Activated CD4-positive, alpha-beta memory T cell treated with anti-CD3 and anti-CD28 coated beads for 36 hours (primary cell): Measurements from ENCODE around the gene CTNNA3. TPM values are rescaled to one million over a fixed set of nuclear protein-coding genes. Genes with fewer than 3 reads are reported as not detected.

ENCODE experiments used
- CTCF ChIA-PET: fragments of 350-600 bp; sonication (Branson Sonifier 250); formaldehyde crosslinking; loops from one replicate; lab custom pipeline; 2021; ENCODE audit warnings: antibody characterized with exemption, inconsistent platforms; lab: Charles Lee
- POLR2A ChIA-PET: fragments of 350-600 bp; sonication (Branson Sonifier 250); formaldehyde crosslinking; loops from one replicate; lab custom pipeline; 2021; ENCODE audit warnings: antibody characterized with exemption; lab: Charles Lee
- DNase-seq: peaks from one replicate; pipeline ENCODE4 v3.0.0-alpha.2; 2020
- H3K27ac Mint-ChIP-seq: one replicate; pipeline ENCODE4 v1.8.0; 2021; ENCODE audit warnings: mixed read lengths
- H3K27me3 Mint-ChIP-seq: one replicate; pipeline ENCODE4 v1.8.0; 2021; ENCODE audit warnings: mixed read lengths
- H3K36me3 Mint-ChIP-seq: one replicate; pipeline ENCODE4 v1.8.0; 2021; ENCODE audit warnings: mixed read lengths
- H3K4me1 Mint-ChIP-seq: one replicate; pipeline ENCODE4 v1.8.0; 2021; ENCODE audit warnings: low read depth, mixed read lengths
- H3K4me3 Mint-ChIP-seq: one replicate; pipeline ENCODE4 v1.8.0; 2021; ENCODE audit warnings: mild to moderate bottlenecking, mixed read lengths
- H3K9me3 Mint-ChIP-seq: one replicate; pipeline ENCODE4 v1.8.0; 2021; ENCODE audit warnings: mixed read lengths
- intact Hi-C: fragments of 100-400 bp; cut with micrococcal nuclease; formaldehyde crosslinking; loops from one replicate; pipeline ENCODE4 v1.15.1; 2023
- total RNA-seq, 2 experiments: library from RNA; stranded (reverse); gene quantifications; one replicate each; pipeline ENCODE4 v1.2.3, GENCODE V29; 2021

CTNNA3 gene
- total RNA-seq, 2 experiments from 2014 or later = not detected

DNA sequence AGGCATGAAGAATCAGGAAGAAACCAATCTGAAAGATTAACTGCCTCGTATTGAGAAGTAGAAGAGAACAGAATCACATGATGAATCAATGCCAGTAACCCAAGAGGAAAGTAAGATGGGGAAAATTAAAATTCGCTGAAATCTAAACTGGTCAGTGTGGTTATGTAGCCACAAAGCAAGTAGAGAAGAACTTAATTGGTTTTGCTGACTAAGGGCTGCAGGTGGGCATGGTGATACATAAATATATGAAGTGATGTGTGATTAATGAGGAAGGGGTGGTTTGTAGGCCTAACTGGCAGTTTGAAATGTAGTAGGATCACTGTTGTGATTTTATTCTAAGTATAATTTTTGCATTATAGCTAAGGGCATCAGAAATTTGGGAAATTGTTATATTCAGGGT, 853.6 kb downstream of the CTNNA3 start:
- Mint-ChIP-seq H3K27me3 (peaks cover 4% of the 10 kb centered on the region), H3K4me3 (no peak overlapping the region), H3K36me3 (no peaks in the 10 kb centered on the region), H3K27ac (no peak overlapping the region), H3K9me3 (no peaks in the 10 kb centered on the region), H3K4me1 (no peaks in the 10 kb centered on the region)
- intact Hi-C loops = no loop called here
- DNase-seq = no peak
- POLR2A ChIA-PET = no interaction called here
- CTCF ChIA-PET = no interaction called here

DNA sequence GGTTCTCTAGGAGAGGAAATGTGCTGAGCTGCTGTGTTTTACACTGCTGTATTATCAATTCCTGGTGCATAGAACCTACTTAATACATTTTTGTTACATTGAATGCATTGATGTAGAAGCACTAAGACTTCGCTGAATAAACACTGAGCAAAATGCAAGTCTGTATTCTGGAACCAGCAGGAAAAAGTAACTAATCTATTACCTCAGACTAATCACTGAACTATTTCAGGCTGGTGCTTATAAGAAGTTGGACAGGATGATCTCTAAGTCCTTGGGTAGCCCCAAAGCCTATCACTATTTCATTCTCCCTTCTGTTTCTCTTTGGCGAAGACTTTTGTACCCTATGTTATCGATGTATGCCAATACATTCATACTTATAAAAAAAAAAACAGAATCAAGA, 857.3 kb downstream of the CTNNA3 start:
- no peak overlapping the region for H3K4me3 Mint-ChIP-seq
- no peaks in the 10 kb centered on the region for H3K36me3 Mint-ChIP-seq
- CTCF ChIA-PET = no interaction called here
- no peaks in the 10 kb centered on the region for H3K9me3 Mint-ChIP-seq
- intact Hi-C loops = no loop called here
- H3K27ac Mint-ChIP-seq = no peak overlapping the region
- H3K27me3 Mint-ChIP-seq = peaks cover 4% of the 10 kb centered on the region
- H3K4me1 Mint-ChIP-seq = no peaks in the 10 kb centered on the region
- DNase-seq = no peak
- POLR2A ChIA-PET = interaction anchor here (0.7 kb wide), 1 partner anchor 1412 kb away, joined by 3 read pairs; no protein-coding TSS in a partner anchor

DNA sequence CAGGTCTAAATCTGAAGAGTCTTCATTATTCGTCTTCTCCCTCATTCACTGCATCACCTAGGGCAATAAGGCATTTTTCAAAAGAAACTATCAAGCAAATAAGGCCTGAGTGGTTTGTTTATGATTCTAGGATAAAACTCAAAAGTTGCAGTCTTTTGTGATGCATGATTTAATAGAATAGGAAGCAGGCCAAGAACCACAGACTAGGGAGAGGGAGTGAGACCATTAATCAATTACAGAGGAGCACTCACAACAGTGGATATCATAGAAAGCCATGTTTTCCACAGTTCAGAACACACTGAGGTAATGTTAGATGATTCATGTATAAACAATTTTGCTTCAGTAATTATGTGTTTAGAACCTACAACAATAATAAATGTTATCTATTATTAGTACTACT, 858.0 kb downstream of the CTNNA3 start:
- Mint-ChIP-seq H3K4me1 (no peaks in the 10 kb centered on the region), H3K9me3 (no peaks in the 10 kb centered on the region), H3K36me3 (no peaks in the 10 kb centered on the region), H3K27me3 (peaks cover 4% of the 10 kb centered on the region), H3K27ac (no peak overlapping the region), H3K4me3 (no peak overlapping the region)
- ChIA-PET CTCF (no interaction called here), POLR2A (no interaction called here)
- DNase-seq = no peak
- intact Hi-C loops = no loop called here

DNA sequence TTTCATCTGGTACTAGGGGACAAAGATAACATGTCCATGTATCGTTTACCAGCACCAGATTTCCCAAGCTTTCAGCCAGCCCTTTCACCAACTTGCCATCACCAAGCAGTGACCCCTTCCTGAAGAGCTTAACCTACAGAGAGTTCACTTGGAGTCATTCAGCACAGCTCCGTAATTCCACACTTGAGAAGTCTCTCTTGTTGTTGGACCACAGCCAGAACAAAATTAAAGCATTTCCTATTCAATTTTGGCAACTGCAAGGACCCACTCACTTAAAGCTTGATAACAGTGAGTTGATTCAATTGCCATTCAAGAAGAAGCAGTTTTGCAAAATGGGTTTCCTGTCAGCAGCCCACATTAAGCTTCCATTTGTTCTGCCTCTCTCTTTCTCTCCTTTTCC, 858.7 kb downstream of the CTNNA3 start:
- CTCF ChIA-PET = no interaction called here
- no peaks in the 10 kb centered on the region for H3K9me3 Mint-ChIP-seq

DNA sequence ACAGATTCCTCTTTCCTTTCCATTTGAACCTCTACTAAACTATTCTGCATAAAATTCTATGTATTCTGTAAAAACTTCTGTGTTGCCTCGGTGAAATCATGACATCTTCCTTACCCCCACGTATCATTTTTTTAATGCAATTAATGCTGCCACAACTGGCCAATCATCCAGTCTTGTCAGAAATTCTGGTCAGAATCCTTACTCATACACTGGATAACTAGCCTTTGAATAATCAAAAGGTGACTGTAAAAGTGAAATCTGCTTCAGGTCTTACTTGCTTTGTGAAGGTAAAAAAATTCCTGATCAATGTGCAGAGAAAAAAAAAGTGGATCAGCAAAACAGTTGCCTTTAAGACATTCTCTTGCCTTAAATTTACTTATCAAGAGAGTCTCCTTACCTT, 859.2 kb downstream of the CTNNA3 start:
- CTCF ChIA-PET = no interaction called here
- no peaks in the 10 kb centered on the region for H3K9me3 Mint-ChIP-seq

More for the DNA sequence above, 858.7 kb downstream of the CTNNA3 start:
- Mint-ChIP-seq H3K27me3 (peaks cover 2% of the 10 kb centered on the region), H3K4me3 (no peak overlapping the region), H3K4me1 (no peaks in the 10 kb centered on the region), H3K36me3 (no peaks in the 10 kb centered on the region), H3K27ac (no peak overlapping the region)
- POLR2A ChIA-PET = no interaction called here
- intact Hi-C loops = no loop called here
- no peak for DNase-seq

DNA sequence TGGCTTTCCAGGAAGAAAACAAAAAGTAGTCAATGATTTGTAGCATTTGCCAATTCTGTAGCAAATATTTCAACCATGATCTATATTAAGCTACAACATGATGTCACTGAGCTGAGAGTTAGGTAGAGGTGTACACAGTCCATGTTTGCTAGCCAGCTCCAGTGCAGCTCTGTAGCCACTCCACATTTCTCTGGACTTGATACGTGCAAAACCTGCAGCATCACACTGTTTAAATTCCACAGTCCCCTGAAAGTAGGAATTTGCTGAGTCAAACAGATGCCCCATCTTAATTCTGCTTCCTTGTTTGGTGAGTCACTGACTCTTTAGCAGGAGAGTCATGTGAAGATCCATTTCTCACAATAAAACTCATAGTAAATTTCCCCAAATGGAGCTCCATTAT, 859.9 kb downstream of the CTNNA3 start:
- Mint-ChIP-seq H3K36me3 (no peaks in the 10 kb centered on the region), H3K27ac (no peak overlapping the region), H3K4me3 (no peak overlapping the region), H3K9me3 (no peaks in the 10 kb centered on the region), H3K4me1 (no peaks in the 10 kb centered on the region), H3K27me3 (no peaks in the 10 kb centered on the region)
- no peak for DNase-seq
- POLR2A ChIA-PET = no interaction called here
- intact Hi-C loops = no loop called here
- CTCF ChIA-PET = no interaction called here

More for the DNA sequence above, 859.2 kb downstream of the CTNNA3 start:
- no peak overlapping the region for H3K4me3 Mint-ChIP-seq
- H3K36me3 Mint-ChIP-seq = no peaks in the 10 kb centered on the region
- no peaks in the 10 kb centered on the region for H3K4me1 Mint-ChIP-seq
- POLR2A ChIA-PET = no interaction called here
- H3K27me3 Mint-ChIP-seq = no peaks in the 10 kb centered on the region
- no peak overlapping the region for H3K27ac Mint-ChIP-seq
- intact Hi-C loops = no loop called here
- no peak for DNase-seq

DNA sequence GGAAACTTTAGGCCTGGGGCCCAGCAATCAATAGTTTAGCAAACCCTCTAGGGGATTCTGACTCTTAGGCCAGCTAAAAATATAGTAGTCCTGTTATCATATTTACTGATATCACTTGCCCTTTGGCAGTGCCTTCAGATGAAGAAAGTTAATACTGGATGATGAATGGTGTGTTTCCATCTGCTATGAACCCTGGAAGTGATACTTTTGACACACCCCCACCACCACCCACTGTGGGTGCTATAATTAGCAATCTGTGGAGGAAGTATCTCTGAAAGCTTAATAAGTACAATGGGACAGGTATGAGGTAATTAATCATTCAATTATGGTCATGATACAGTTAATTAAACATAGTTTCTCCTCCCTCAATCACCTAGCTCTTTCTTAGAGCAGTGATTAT, 860.6 kb downstream of the CTNNA3 start:
- no peaks in the 10 kb centered on the region for H3K4me1 Mint-ChIP-seq
- no peaks in the 10 kb centered on the region for H3K27me3 Mint-ChIP-seq
- CTCF ChIA-PET = no interaction called here
- no peak overlapping the region for H3K27ac Mint-ChIP-seq
- H3K4me3 Mint-ChIP-seq = no peak overlapping the region
- POLR2A ChIA-PET = no interaction called here
- no peak for DNase-seq
- no peaks in the 10 kb centered on the region for H3K9me3 Mint-ChIP-seq
- no peaks in the 10 kb centered on the region for H3K36me3 Mint-ChIP-seq
- intact Hi-C loops = no loop called here

DNA sequence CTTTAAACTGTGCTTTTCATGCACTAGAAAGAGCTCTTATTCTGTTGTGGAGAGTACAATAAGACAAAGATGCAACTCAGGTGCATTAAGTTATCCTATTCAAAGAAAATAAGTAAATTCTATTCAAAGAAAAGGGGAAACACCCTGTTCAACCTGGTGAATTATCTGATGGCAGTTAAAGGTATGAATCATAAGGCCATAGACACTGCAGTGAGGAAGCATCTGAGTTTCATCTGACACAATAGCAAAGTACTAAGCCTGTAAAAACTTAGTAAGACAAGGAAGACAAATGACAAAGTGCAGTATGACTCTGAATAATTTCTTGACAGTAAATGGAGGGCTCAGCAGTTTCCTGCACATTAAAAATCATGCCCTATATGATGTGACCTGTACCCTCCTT, 861.2 kb downstream of the CTNNA3 start:
- Mint-ChIP-seq H3K9me3 (no peaks in the 10 kb centered on the region), H3K36me3 (no peaks in the 10 kb centered on the region), H3K27me3 (no peaks in the 10 kb centered on the region), H3K4me3 (no peak overlapping the region), H3K4me1 (no peaks in the 10 kb centered on the region), H3K27ac (no peak overlapping the region)
- no peak for DNase-seq
- intact Hi-C loops = no loop called here
- CTCF ChIA-PET = no interaction called here
- POLR2A ChIA-PET = no interaction called here

DNA sequence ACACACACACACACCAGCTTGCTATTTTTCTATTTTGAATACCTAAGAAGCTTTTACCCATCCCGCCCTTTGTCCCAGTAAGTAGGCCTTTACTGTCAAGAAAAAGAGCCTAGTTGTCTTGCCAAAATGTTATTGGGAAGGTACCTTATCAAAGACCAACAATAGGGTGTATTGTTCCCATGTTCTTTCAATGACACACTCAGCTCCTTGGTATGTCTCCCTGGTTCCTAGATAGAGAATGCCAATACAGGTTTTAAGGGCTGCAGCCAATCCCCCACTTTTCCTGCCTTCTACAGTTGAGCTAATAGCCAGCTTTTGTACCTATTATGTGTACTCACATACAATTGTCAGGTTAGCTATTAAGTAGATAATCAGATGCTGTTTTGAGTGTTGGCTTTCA, 862.1 kb downstream of the CTNNA3 start:
- no peaks in the 10 kb centered on the region for H3K9me3 Mint-ChIP-seq
- intact Hi-C loops = no loop called here
- H3K4me1 Mint-ChIP-seq = no peaks in the 10 kb centered on the region
- H3K27me3 Mint-ChIP-seq = no peaks in the 10 kb centered on the region
- ChIA-PET POLR2A (no interaction called here), CTCF (no interaction called here)
- no peaks in the 10 kb centered on the region for H3K36me3 Mint-ChIP-seq
- H3K4me3 Mint-ChIP-seq = no peak overlapping the region
- no peak overlapping the region for H3K27ac Mint-ChIP-seq
- no peak for DNase-seq

DNA sequence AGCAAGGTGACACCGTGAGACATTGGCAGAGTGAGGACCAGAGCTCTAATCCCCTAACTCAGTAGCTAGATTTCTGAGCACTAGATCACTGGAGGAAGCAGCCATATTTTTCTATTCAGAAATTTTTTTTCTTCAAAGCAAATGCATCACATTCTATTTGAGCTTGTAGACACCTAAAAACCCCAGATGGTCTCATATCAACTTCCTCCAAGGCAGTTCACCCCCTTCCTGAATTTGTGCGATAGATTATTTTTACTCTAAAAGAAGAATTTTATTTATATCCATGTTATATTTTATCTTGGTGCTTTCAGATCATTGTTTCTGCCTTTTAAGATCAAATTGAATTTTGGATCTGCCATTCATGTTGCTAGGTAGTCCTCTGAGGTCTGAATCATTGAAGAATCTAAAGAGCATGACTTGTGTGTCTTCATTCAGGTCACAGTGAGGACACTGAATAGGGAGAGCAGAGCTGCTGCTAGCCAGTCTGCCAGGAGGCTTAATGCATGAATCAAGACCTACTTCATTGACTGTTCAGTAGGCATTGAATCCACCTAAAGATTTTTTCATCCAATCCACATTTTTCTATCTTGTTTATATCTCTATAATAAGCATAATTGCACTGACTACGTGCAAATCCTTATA, 863.1 kb downstream of the CTNNA3 start:
- H3K27ac Mint-ChIP-seq = no peak overlapping the region
- ChIA-PET CTCF (no interaction called here), POLR2A (no interaction called here)
- H3K27me3 Mint-ChIP-seq = no peaks in the 10 kb centered on the region
- intact Hi-C loops = no loop called here
- no peak overlapping the region for H3K4me3 Mint-ChIP-seq
- H3K4me1 Mint-ChIP-seq = no peaks in the 10 kb centered on the region
- no peaks in the 10 kb centered on the region for H3K9me3 Mint-ChIP-seq
- no peaks in the 10 kb centered on the region for H3K36me3 Mint-ChIP-seq
- no peak for DNase-seq

DNA sequence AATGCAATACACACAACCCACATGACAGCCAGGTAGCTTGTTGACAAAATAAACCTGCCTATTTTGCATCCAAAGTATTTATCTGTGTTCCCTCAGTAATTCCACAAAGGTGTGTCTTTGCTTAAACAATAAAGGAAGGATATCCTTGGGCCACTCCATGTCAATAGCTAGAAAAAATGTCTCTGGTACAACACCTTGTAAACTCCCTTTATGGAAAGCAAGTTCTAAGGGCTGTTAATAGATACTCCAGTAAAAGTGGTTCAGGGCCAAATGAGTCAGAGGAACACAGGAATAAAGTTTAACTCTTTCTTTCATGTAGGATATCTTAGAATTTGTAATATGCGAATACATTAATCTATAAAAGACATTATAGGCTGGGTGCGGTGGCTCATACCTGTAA, 867.0 kb downstream of the CTNNA3 start:
- CTCF ChIA-PET = no interaction called here
- Mint-ChIP-seq H3K4me3 (no peak overlapping the region), H3K36me3 (no peaks in the 10 kb centered on the region), H3K4me1 (no peaks in the 10 kb centered on the region), H3K27ac (no peak overlapping the region), H3K27me3 (no peaks in the 10 kb centered on the region), H3K9me3 (no peaks in the 10 kb centered on the region)
- POLR2A ChIA-PET = no interaction called here
- intact Hi-C loops = no loop called here
- no peak for DNase-seq

DNA sequence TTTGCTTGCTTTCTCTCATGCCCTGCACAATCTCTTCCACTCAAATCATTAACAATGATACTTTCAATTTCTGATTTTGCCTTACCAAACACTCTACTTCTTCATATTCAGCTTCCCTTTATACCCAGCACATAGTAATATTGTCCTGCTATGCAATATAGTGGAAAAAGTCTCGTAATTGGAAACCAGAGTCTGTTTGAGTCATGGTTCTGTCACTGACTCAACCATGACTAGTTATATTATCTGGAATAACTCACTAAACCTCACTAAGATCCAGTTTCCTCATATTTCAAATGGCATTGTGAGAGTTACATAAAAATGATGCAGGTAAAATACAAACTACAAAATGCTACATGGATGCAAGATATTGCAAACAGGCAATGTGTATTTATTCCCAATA, 868.6 kb downstream of the CTNNA3 start:
- intact Hi-C loops = no loop called here
- Mint-ChIP-seq H3K36me3 (no peaks in the 10 kb centered on the region), H3K4me1 (no peaks in the 10 kb centered on the region), H3K9me3 (no peaks in the 10 kb centered on the region), H3K27ac (no peak overlapping the region), H3K4me3 (no peak overlapping the region), H3K27me3 (no peaks in the 10 kb centered on the region)
- POLR2A ChIA-PET = no interaction called here
- DNase-seq = no peak
- CTCF ChIA-PET = no interaction called here

DNA sequence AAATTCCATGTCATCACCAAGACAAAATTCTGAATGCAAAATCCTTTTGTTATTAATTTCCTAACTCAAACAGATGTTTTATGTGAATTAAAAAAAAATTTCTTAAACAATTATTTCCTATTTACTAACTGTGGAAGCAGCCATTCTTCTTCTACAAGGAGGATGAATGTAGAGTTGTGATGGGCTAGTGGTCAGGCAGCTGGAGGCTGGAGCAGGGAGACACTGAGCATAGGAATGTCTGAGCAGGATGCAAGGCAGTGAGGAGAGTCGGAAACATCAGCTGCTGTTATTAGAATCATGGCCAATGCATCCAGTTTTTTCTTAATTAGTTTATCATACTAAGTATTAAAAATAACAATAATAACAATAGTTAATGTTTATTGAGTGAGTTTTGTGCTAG, 872.7 kb downstream of the CTNNA3 start:
- Mint-ChIP-seq H3K9me3 (no peaks in the 10 kb centered on the region), H3K4me3 (no peak overlapping the region), H3K27me3 (no peaks in the 10 kb centered on the region), H3K4me1 (no peaks in the 10 kb centered on the region), H3K27ac (no peak overlapping the region), H3K36me3 (no peaks in the 10 kb centered on the region)
- ChIA-PET CTCF (interaction anchor here (0.7 kb wide), 1 partner anchor 841 kb away, joined by 3 read pairs; no protein-coding TSS in a partner anchor), POLR2A (no interaction called here)
- intact Hi-C loops = no loop called here
- DNase-seq = no peak
